Measurements from ENCODE around the gene SLC38A6.

Gene SLC38A6

GRCh38 chr14:60981633-60982455 is 799 bp downstream of the SLC38A6 start:
- no peak for DNase-seq

DNA sequence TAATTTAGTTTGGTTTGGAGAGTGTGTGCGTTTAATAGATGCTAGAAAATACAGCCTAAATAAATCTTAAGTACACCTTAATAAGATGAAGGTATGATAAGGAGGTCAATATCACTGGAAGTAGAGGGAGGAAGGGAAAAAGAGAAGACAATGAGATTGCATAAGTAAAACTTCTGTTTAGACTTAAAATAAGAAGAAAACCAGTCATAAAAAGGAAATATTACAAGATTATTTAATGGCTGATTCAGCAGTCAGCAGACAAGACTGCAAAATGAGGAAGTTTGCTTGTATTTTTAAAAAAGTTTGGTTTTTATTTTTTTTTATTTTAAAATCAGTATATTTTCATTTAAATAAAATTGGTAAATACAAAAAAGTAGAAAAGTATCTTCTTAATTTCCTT is 3.2 kb downstream of the SLC38A6 start:
- no peak for DNase-seq

GRCh38 chr14:60986500-60986899 is 5.5 kb downstream of the SLC38A6 start:
- no peak for DNase-seq

- no peak for DNase-seq
Observed at GRCh38 chr14:60989599-60989998, 8.6 kb downstream of the SLC38A6 start.

DNA sequence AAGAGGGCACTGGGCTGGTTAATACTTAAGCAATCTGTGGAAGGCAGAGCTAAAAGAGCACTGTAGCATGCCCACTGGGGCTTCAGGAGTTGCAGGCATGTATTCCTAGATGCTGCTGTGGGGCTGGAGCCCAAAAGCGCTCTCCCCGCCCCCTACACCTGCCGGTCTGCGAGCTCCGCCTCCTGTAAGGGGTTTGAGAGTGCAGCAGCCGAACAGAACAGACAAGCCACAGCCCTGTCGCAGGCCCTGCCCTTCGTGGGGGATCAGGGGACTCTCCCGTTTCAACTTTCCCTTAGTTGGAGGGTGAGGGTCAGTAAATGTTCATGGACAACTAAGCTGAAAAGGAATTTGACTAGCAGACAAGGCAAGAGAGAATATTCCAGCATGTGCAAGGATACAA is 17.6 kb downstream of the SLC38A6 start:
- DNase-seq, result no peak

- DNase-seq, result no peak
Observed at GRCh38 chr14:60999536-60999935, 18.5 kb downstream of the SLC38A6 start.

DNA sequence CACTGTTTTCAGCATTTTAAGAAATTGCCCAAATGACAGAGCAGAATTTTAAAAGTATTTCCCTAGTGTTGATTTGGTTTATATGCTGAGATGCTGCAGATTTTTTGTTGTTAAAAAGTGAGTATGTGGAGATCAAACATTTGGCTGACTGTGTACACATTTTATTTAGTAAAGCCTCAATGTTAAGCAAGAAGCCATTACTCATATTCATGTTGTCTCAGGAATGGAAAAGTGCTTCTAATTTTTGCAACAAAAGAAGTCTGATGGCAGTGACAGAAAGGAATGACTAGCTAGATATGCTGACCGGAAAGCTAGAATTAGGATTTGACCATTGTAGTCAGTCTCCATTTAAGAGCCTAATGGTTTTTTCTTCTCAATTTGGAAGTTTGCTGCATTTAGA is 22.5 kb downstream of the SLC38A6 start:
- no peak for DNase-seq

DNA sequence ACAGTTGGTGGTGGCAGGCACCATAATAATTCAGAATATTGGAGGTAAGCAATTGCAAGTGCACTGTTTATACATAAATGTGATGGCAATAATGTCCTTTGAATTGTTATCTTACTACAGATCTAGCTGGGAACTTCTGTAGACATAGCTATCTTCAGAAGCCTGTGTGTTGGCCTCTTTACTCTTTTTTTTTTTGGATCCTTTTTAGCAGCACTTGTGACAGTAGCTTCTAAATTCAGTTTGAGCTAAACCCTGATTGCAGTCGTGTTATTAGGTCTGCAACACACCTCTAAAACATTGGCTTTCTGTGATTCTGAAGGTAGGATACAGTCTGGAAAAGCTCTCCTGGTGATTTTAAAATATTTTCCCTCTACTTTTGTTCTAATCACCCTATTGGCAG is 38.5 kb downstream of the SLC38A6 start:
- DNase-seq, result no peak

DNA sequence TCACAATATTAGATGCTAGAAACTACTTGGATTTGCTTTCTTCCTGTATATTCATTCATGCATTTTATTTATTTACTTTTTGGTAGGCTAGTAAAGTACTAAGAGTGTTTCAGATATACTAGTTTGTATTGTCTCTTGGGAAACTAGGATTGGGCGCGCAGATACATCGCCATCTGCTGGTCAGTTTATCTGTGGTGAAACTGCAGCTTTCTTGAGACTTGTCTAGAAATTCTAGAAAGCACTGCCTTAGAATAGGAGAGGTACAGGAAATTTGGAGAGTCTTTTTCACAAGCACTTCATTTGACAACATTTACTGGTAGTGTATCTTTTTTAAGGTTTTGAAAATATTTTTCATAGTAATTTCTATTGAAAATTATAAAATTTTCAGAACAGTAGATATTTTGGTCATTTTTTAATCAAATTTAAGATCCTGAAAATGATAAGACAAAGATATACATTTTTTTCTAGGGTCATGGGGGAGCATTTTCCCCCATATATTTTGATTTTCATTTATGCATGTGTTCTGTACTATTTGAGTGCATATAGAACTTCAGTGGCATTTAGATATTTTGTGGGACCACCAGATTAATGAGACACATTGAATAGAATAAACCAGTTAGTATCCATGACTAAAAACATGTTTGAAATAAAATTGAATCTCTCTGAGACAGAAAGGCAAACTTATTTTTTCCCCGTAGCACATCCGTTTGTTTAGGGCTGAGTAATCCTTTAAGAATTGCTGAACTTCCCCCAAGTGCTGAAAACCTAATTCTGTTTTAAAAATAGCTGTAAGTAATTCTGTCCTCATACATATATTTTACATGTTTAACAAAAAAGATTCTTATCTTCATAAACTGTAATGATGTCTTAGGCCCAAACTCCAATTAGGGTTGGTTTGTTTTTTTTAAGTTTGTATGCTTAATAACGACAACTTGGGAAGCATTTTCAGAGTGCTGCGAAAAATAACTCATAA is 44.5 kb downstream of the SLC38A6 start:
- DNase-seq, result peak; percentile 80

GRCh38 chr14:61026526-61026925 is 45.5 kb downstream of the SLC38A6 start:
- no peak for DNase-seq

DNA sequence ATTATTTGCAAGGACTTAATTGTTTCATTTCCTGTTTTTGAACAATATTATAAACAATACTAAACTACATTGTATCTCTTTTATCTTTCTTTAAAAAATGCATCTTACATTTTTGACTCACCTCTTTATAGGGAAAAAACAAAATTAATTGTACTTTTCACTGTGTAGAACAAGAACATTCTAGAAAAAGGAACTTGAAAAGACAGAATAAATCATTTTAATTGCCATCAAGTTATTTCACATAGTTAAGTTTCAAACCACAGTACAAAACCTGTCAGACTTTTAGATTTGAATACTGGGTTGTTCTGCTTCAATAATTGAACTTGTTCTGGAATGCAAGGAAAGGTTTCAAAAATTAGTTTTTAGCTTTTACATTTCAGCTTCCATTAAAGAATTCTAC is 50.0 kb downstream of the SLC38A6 start:
- DNase-seq, result no peak

DNA sequence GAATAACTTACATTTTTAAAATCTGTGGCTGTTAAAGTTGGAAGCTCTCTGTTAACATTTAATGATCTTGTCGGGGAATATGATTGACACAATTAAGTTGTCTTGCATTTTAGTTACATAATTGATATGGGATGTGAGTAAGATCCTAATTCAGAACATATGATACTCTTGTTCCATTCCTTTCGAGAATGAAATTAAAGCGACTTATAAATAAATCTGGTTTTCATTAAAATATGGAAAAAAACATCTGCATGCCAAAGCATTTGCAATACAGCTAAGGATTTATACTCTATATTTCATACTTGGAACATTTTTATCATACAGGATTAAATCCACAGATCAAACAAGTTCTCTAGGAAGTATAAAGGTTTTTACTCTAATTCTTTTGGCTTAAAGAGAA is 52.0 kb downstream of the SLC38A6 start:
- no peak for DNase-seq

DNA sequence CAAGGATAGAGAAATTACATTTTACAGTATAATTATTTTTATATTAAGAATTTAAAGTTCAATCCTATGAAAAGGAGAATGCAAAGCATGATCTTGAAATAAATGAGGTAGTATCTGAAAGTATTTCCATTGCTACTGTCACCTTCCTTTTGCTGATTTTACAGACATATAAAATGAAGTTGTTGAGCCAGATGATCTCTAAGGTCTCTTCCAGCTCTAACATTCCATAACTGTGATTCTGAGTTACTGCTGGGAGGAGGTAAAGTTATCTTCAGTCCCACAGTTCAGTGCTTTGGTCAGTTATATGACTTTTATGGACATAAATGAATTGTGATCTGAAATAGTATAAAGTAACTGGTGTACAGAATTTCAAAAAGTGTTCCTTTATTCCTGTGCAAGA is 52.8 kb downstream of the SLC38A6 start:
- no peak for DNase-seq

DNA sequence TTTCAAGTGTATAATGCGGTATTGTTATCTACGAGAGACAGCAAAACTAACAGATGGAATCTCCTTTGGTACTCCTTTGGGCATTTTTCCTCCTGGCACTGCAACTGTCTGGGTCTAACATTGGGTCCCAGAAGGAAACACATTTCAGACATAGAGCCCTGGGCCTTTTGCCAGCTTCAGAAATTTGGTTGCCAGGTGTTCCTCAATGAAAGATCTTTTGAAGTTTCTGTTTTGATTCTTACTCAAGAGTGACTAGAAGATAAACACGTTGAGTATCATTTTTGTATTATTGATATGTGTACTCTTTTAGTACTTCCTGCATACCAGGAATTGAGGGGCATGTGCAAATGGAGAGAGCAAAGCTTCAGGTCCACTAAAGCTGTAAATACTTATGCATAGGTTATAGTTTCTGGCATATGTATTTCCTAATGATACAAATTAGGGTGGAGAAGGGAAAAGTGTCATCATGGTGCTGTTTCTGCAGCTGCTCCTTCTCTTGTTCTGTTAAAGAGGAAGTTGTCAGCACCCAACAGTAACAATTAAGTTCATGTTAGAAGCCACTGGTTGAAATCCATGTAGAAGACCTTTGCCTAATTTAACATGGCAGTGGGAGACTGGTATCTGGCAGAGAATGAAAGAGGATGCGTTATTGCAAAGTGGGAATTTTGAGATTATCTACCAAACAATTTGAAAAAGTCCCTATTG is 53.5 kb downstream of the SLC38A6 start:
- no peak for DNase-seq

- no peak for DNase-seq
Observed at GRCh38 chr14:61037215-61037614, 56.2 kb downstream of the SLC38A6 start.

DNA sequence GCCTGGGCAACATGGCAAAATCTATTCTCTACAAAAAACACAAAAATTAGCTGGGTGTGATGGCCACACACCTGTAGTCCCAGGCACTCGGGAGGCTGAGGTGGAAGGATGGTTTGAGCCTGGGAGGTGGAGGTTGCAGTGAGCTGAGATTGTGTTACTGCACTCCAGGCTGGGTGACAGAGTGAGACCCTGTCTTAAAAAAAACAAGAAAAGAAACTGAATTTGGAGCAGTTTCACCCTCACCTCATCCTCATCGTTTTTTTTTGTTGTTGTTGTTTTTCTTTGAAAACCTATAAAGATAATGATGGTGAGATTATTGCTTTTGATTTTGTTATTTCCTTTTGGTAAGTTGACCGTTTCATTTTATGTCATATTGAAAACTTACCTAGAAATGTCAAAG is 60.7 kb downstream of the SLC38A6 start:
- no peak for DNase-seq

DNA sequence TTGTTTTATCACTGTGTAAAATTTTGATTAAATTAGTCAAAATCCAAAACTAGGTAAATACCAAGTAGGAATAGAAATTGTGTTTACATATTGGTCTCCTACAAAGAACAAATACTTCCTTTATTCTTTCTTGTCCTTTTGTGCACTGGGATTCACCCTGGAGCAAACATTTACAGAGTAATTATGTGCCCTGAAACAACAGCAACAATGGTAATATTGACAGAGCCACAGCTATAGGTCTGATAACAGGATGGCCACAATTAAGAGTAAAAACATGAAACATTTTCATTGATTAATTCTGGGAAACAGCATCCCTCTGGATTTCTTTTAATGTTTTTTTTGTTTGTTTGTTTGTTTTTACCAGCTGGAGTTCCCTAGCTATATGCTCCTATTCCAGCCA is 61.2 kb downstream of the SLC38A6 start:
- DNase-seq, result no peak

DNA sequence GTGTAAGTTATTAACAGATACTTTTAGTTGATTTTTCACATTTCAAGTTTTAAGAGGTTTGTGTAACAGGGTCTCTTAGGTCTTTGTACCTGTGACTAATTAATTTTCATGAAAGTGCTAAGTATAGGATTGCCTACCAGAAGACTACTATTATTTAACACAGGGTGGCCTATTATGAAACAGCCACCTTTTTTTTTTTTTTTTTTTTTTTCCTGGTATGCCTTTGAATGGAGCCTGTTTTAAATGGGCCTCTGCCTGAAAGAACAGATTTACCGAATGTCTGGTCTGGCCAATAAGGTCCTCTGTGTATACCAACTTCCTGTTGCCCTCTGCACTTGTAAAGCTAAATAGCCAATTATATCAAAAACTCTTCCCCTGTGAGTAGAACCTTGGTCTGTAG is 62.5 kb downstream of the SLC38A6 start:
- no peak for DNase-seq

- no peak for DNase-seq
Observed at GRCh38 chr14:61047021-61047420, 66.0 kb downstream of the SLC38A6 start.

DNA sequence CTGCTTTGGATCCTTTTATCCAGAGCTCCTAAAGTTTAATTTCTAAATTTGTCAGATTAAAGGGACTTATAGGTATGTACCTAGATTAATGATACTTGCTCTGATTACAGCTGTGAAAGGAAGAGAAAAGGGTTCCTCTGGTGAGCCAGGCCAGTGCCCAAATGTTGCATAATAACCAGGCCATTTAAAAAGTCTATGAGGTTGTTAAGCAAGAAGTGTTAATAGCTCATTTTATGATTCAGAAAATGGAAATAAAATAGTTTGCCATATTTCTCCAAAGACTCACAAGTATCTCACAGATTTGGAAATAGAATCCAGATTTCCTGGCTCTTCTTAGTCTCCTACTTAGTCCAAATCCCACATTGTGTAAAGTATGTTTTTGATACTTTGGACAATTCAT is 67.6 kb downstream of the SLC38A6 start:
- DNase-seq, result no peak

- DNase-seq, result no peak
Observed at GRCh38 chr14:61050417-61050816, 69.4 kb downstream of the SLC38A6 start.

GRCh38 chr14:61051051-61051450 is 70.0 kb downstream of the SLC38A6 start:
- no peak for DNase-seq

DNA sequence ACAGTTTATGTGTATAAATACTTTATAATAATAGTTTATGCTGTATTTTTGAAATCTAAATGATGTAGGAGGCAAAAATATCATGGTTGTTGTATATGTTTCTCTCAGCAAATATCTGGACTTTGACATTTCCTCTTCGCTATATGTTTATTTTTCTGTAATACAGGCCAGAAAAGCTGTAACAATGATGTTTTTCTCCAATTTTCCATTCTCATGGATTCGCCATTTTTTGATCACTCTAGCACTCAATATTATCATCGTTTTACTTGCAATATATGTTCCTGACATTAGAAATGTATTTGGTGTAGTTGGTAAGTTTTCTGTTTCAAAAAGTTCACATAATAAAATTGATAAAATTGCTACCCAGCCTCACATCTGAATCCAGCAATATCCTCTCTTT is 70.6 kb downstream of the SLC38A6 start:
- no peak for DNase-seq
